ENCODE measurements around the gene IL1F10. TPM values are rescaled to one million over a fixed set of nuclear protein-coding genes. Genes with fewer than 3 reads are reported as not detected.
"Not testable (repeated sequence)": the region's sequence is repeated elsewhere in the genome, so short reads cannot be mapped to it uniquely, and the experiment has no call there.

The IL1F10 gene
- total RNA-seq, 4 donors from 2014 or later: 0.53 TPM; not detected in 3

- H3K4me3 ChIP-seq: no peak overlapping the region
- no peak for DNase-seq
- H3K4me1 ChIP-seq: no peaks in the 10 kb centered on the region
- H3K36me3 ChIP-seq: no peaks in the 10 kb centered on the region
- intact Hi-C loops (cut with DNase I): no loop called here
- no peaks in the 10 kb centered on the region for H3K27me3 ChIP-seq
- whole genome bisulfite sequencing, 2 donors: 68 to 84% methylated on average over 4 of the region's 4 CpGs
- no peaks in the 10 kb centered on the region for H3K9me3 ChIP-seq
- H3K27ac ChIP-seq: no peak overlapping the region
- TF ChIP-seq POLR2A (IDR thresholded peaks at IDR 0.05): no peak
- TF ChIP-seq, protein P1, sequence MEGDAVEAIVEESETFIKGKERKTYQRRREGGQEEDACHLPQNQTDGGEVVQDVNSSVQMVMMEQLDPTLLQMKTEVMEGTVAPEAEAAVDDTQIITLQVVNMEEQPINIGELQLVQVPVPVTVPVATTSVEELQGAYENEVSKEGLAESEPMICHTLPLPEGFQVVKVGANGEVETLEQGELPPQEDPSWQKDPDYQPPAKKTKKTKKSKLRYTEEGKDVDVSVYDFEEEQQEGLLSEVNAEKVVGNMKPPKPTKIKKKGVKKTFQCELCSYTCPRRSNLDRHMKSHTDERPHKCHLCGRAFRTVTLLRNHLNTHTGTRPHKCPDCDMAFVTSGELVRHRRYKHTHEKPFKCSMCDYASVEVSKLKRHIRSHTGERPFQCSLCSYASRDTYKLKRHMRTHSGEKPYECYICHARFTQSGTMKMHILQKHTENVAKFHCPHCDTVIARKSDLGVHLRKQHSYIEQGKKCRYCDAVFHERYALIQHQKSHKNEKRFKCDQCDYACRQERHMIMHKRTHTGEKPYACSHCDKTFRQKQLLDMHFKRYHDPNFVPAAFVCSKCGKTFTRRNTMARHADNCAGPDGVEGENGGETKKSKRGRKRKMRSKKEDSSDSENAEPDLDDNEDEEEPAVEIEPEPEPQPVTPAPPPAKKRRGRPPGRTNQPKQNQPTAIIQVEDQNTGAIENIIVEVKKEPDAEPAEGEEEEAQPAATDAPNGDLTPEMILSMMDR (IDR thresholded peaks at IDR 0.05): no peak
Observed at GRCh38 chr2:113091231-113091896, 23.6 kb downstream of the IL1F10 start.

GRCh38 chr2:113092864-113093612 lies 25.3 kb downstream of the IL1F10 start:
- Histone ChIP-seq H3K27me3 (no peaks in the 10 kb centered on the region), H3K36me3 (no peaks in the 10 kb centered on the region), H3K4me1 (peaks cover 0 to 1% (median under 1%) of the 10 kb centered on the region in 3 donors), H3K4me3 (no peak overlapping the region), H3K27ac (no peak overlapping the region), H3K9me3 (no peaks in the 10 kb centered on the region)
- TF ChIP-seq POLR2A (IDR thresholded peaks at IDR 0.05): no peak
- TF ChIP-seq, protein P1 (IDR thresholded peaks at IDR 0.05): no peak
- intact Hi-C loops (cut with DNase I): no loop called here
- no peak for DNase-seq
- 69 to 70% methylated on average over 4 to 5 of the region's 5 CpGs for WGBS, 2 donors

GRCh38 chr2:113093613-113093977 lies 25.8 kb downstream of the IL1F10 start:
- no peak overlapping the region for H3K4me3 ChIP-seq
- WGBS, 2 donors: 41 to 94% methylated on average over 2 of the region's 2 CpGs

DNA sequence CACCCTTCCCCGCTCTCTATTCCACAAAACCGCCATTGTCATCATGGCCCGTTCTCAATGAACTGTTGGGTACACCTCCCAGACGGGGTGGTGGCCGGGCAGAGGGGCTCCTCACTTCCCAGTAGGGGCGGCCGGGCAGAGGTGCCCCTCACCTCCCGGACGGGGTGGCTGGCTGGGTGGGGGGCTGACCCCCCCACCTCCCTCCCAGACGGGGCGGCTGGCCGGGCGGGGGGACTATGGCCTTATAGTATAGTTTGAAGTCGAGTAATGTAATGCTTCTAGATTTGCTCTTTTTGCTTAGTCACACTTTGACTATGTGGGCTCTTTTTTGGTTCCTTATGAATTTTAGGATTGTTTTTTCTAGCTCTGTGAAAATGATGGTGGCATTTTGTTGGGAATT lies 28.5 kb downstream of the IL1F10 start:
- 90 to 94% methylated on average over 5 to 10 of the region's 14 CpGs for WGBS, 2 donors
- H3K36me3 ChIP-seq; DNase-seq; H3K9me3 ChIP-seq; H3K4me3 ChIP-seq; intact Hi-C loops (cut with DNase I); H3K27me3 ChIP-seq; H3K4me1 ChIP-seq: not testable (repeated sequence)
- H3K27ac ChIP-seq: peak overlapping the region in 1 of 4 donors; percentile 86

More at GRCh38 chr2:113093613-113093977, 25.8 kb downstream of the IL1F10 start:
- H3K27me3 ChIP-seq: no peaks in the 10 kb centered on the region
- intact Hi-C loops (cut with DNase I): no loop called here
- no peak overlapping the region for H3K27ac ChIP-seq
- DNase-seq: no peak
- no peaks in the 10 kb centered on the region for H3K36me3 ChIP-seq
- H3K9me3 ChIP-seq: no peaks in the 10 kb centered on the region
- H3K4me1 ChIP-seq: peaks cover 4 to 5% (median 4%) of the 10 kb centered on the region in 3 donors
- no peak for TF ChIP-seq POLR2A (IDR thresholded peaks at IDR 0.05)
- TF ChIP-seq, protein P1 (IDR thresholded peaks at IDR 0.05): no peak

- WGBS, 2 donors: 86 to 97% methylated on average over 2 of the region's 2 CpGs
- H3K4me3 ChIP-seq; H3K4me1 ChIP-seq; H3K27me3 ChIP-seq; H3K36me3 ChIP-seq; DNase-seq; intact Hi-C loops (cut with DNase I); H3K9me3 ChIP-seq: not testable (repeated sequence)
- peak overlapping the region in 2 of 4 donors; percentile 83 to 86 for H3K27ac ChIP-seq
Observed at GRCh38 chr2:113096842-113097618, 29.3 kb downstream of the IL1F10 start.

GRCh38 chr2:113098041-113098440 lies 30.3 kb downstream of the IL1F10 start:
- no peak for TF ChIP-seq POLR2A (IDR thresholded peaks at IDR 0.05)
- TF ChIP-seq, protein P1 (IDR thresholded peaks at IDR 0.05): no peak
- Histone ChIP-seq H3K9me3 (peaks cover 0 to 4% (median 0%) of the 10 kb centered on the region in 3 donors), H3K27ac (peak overlapping the region; percentile 59 to 86 (median 78)), H3K4me3 (peak overlapping the region in 1 of 4 donors; percentile 6), H3K27me3 (no peaks in the 10 kb centered on the region), H3K36me3 (no peaks in the 10 kb centered on the region), H3K4me1 (peaks cover 4 to 5% (median 4%) of the 10 kb centered on the region in 3 donors)
- intact Hi-C loops (cut with DNase I): no loop called here
- WGBS, 2 donors: 33 to 74% methylated on average over 3 to 4 of the region's 4 CpGs
- DNase-seq: no peak

All from esophagus squamous epithelium (tissue), 5 donors.